ENCODE measurements around the gene CLIC3. TPM values are rescaled to one million over a fixed set of nuclear protein-coding genes. Genes with fewer than 3 reads are reported as not detected.

CLIC3 gene
- total RNA-seq, 4 donors from 2014 or later, result 1.2 to 120 (median 38.0) TPM

DNA sequence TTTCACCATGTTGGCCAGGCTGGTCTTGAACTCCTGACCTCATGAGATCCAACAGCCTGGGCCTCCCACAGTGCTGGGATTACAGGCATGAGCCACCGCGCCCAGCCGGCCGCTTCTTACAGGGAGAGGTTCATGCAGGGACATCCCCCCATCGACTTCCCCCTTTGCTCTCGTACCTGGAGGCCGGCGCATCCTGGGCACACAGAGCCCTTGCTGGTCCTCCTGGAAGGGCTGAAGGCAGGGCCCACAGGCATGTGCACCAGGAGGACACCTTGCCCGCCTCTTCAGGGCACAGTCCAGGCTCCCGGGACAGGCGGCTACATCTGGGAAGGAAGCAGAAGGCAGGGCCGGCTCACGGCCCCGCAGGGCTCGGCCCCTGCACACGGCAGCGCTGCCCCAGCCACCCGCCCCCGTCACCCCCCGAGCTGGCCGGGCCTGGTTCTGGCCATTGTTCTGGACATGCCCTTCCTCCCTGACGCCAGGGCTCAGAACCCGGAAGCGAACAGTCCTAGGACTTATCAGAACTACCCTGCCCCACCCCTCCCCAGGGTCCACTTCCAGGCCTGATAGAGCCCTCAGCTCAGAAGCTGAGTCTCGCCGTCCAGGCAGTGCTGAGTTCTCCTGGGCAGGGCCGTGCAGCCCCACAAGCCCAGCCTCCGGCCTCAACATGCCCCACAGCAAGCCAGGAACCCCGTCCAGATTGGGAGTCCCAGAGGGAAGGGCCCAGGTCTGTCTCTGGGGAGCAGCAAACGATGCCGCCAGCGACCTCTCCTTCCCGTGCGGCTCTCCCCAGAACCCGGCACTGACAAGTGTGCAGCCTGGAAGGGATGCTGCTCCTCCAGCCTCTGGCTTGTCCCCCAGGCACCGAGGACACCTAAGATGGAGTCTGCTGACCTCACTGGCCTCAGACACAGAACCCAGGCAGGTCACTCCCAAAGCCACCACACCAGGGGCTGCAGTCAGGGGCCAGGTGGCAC is 46.7 kb upstream of the CLIC3 start:
- Histone ChIP-seq H3K27me3 (peaks cover 0 to 1% of the 10 kb centered on the region in 2 donors), H3K9me3 (no peaks in the 10 kb centered on the region), H3K4me3 (peak overlapping the region in 2 of 4 donors; percentile 9 to 76), H3K36me3 (peaks cover 0 to 41% (median 0%) of the 10 kb centered on the region in 3 donors), H3K27ac (peak overlapping the region in 1 of 4 donors; percentile 67), H3K4me1 (peaks cover 0 to 40% (median 24%) of the 10 kb centered on the region in 4 donors)
- WGBS, 2 donors, result 68 to 69% methylated on average over 25 to 27 of the region's 36 CpGs
- DNase-seq (ENCODE audit: low spot score in 2 of 2), result no peak
- TF ChIP-seq, protein P1, sequence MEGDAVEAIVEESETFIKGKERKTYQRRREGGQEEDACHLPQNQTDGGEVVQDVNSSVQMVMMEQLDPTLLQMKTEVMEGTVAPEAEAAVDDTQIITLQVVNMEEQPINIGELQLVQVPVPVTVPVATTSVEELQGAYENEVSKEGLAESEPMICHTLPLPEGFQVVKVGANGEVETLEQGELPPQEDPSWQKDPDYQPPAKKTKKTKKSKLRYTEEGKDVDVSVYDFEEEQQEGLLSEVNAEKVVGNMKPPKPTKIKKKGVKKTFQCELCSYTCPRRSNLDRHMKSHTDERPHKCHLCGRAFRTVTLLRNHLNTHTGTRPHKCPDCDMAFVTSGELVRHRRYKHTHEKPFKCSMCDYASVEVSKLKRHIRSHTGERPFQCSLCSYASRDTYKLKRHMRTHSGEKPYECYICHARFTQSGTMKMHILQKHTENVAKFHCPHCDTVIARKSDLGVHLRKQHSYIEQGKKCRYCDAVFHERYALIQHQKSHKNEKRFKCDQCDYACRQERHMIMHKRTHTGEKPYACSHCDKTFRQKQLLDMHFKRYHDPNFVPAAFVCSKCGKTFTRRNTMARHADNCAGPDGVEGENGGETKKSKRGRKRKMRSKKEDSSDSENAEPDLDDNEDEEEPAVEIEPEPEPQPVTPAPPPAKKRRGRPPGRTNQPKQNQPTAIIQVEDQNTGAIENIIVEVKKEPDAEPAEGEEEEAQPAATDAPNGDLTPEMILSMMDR (IDR thresholded peaks at IDR 0.05), result no peak
- no peak for TF ChIP-seq EP300 (IDR thresholded peaks at IDR 0.05)
- no peak for TF ChIP-seq POLR2A (IDR thresholded peaks at IDR 0.05)

DNA sequence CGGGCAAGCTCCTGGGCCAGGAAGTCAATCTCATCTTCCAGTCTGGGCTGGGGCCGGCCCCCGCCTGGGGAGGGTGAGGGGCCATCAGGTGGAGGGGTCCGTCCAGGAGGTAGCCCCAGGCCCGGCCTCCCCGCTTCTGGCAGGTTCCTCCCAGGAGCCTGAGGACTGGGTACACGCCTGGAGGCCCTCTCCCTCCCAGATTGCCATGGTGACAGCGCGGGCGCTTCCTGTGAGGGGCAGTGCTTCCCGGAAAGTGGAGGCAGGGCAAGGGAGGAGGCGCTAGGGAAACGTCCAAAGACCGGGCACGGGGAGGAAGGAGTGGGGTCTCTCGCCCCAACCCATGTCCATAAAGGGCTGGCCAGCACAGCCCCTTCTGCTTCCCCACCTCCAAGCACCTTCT is 44.8 kb upstream of the CLIC3 start:
- Histone ChIP-seq H3K4me3 (peak overlapping the region in 1 of 4 donors; percentile 23), H3K36me3 (peaks cover 0 to 52% (median 0%) of the 10 kb centered on the region in 3 donors), H3K27ac (no peak overlapping the region), H3K4me1 (peaks cover 0 to 32% (median 18%) of the 10 kb centered on the region in 4 donors), H3K27me3 (no peaks in the 10 kb centered on the region), H3K9me3 (no peaks in the 10 kb centered on the region)
- no peak for DNase-seq (ENCODE audit: low spot score in 2 of 2)
- 45 to 55% methylated on average over 10 of the region's 16 CpGs for WGBS, 2 donors
- TF ChIP-seq, protein P1 (IDR thresholded peaks at IDR 0.05), result no peak
- TF ChIP-seq POLR2A (IDR thresholded peaks at IDR 0.05) (no peak), EP300 (IDR thresholded peaks at IDR 0.05) (no peak)

DNA sequence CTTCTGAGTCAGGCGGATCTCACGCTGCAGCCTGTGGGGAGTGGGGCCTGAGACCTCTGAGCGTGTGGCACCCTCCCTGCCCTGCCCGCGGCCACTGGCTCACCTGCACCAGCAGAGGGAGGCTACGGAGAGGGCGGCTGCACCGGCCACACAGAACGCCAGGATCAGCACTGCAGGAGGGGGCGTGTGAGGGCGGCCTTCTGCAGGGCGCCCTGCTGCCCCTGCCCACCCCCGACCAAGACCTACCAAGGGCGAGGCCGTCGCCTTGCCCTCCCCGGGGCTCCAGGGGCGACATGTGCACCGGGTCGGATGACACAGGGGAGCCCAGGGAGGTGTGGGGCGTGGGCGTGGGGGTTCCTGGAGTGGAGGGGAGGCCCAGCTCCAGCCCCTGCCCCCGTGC is 44.2 kb upstream of the CLIC3 start:
- DNase-seq (ENCODE audit: low spot score in 2 of 2), result no peak
- Histone ChIP-seq H3K4me3 (peak overlapping the region in 1 of 4 donors; percentile 23), H3K36me3 (peaks cover 0 to 52% (median 0%) of the 10 kb centered on the region in 3 donors), H3K27me3 (no peaks in the 10 kb centered on the region), H3K27ac (no peak overlapping the region), H3K4me1 (peaks cover 0 to 32% (median 17%) of the 10 kb centered on the region in 4 donors), H3K9me3 (no peaks in the 10 kb centered on the region)
- WGBS, 2 donors, result 88 to 93% methylated on average over 6 to 14 of the region's 23 CpGs
- TF ChIP-seq, protein P1 (IDR thresholded peaks at IDR 0.05), result no peak
- no peak for TF ChIP-seq EP300 (IDR thresholded peaks at IDR 0.05)
- no peak for TF ChIP-seq POLR2A (IDR thresholded peaks at IDR 0.05)

DNA sequence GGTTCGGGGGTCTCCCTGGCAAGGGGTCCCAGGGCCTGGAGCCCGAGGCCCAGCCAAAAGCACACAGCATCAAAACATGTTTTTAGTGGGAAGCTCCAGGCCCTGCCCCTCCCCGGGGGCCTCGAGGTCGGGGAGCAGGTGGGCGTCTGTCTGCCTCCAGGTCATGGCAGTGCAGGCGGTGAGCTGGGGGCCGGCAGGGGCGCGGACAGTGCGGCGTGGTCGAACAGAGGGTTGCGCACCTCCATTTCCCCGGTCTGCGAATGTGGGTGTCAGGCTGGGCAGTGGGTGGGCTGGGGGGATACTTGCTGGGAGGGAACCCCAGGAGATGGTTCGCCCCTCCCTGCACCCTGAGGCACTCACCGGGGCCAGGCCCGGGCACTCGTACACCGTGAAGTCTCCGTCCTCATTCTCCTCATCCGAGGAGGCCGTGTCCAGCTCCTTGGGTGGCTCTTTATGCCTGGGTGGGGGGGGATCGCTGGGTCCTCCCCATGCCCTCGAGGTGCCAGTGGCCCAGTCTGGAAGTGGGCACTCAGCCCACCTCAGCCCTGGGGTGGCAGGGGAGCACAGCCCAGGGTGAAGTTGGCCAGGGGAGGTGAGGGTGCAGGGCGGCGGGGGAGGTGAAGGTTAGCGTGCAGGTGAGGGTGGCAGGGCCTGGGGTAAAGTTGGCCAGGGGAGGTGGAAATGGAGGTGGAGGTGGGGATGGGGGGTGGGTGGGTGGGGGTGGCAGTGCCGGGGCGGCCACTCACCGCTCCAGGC is 43.4 kb upstream of the CLIC3 start:
- H3K27ac ChIP-seq, result no peak overlapping the region
- no peak for DNase-seq (ENCODE audit: low spot score in 2 of 2)
- H3K9me3 ChIP-seq, result no peaks in the 10 kb centered on the region
- H3K36me3 ChIP-seq, result peaks cover 0 to 52% (median 0%) of the 10 kb centered on the region in 3 donors
- no peak for TF ChIP-seq EP300 (IDR thresholded peaks at IDR 0.05)
- no peak for TF ChIP-seq POLR2A (IDR thresholded peaks at IDR 0.05)
- TF ChIP-seq, protein P1 (IDR thresholded peaks at IDR 0.05), result no peak
- H3K4me1 ChIP-seq, result peaks cover 0 to 33% (median 16%) of the 10 kb centered on the region in 4 donors
- no peaks in the 10 kb centered on the region for H3K27me3 ChIP-seq
- WGBS, 2 donors, result 85 to 89% methylated on average over 9 to 30 of the region's 32 CpGs
- H3K4me3 ChIP-seq, result no peak overlapping the region
